Gastrocnemius medialis (tissue), 4 donors: ENCODE data around the gene SPO11.

ENCODE experiments used
- POLR2A ChIP-seq, 2 donors: fragments of 450-650 bp; IDR thresholded peaks; one replicate each; pipeline ENCODE4 v1.6.1; 2017; ENCODE audit warnings: antibody characterized with exemption in 2 of 2, mild to moderate bottlenecking in 2 of 2, moderate library complexity in 2 of 2
- TF ChIP-seq, protein P1 (sequence below), 5 experiments: fragments of 450-650 bp in 3 of 5; fragments of 200-600 bp in 2 of 5; sonication (generic) in 2 of 5; IDR thresholded peaks in 4 of 5; conservative IDR thresholded peaks in 1 of 5; 1 replicate in 4 of 5; 2 replicates in 1 of 5; pipeline ENCODE4 v1.5.1; 2016 to 2019; ENCODE audit warnings: antibody characterized with exemption in 5 of 5, mild to moderate bottlenecking in 3 of 5, moderate library complexity in 3 of 5

- TF ChIP-seq, protein P1, sequence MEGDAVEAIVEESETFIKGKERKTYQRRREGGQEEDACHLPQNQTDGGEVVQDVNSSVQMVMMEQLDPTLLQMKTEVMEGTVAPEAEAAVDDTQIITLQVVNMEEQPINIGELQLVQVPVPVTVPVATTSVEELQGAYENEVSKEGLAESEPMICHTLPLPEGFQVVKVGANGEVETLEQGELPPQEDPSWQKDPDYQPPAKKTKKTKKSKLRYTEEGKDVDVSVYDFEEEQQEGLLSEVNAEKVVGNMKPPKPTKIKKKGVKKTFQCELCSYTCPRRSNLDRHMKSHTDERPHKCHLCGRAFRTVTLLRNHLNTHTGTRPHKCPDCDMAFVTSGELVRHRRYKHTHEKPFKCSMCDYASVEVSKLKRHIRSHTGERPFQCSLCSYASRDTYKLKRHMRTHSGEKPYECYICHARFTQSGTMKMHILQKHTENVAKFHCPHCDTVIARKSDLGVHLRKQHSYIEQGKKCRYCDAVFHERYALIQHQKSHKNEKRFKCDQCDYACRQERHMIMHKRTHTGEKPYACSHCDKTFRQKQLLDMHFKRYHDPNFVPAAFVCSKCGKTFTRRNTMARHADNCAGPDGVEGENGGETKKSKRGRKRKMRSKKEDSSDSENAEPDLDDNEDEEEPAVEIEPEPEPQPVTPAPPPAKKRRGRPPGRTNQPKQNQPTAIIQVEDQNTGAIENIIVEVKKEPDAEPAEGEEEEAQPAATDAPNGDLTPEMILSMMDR (IDR thresholded peaks at IDR 0.05 in 4 of 5, conservative IDR thresholded peaks at IDR 0.05 in 1 of 5): no peak
- TF ChIP-seq POLR2A (IDR thresholded peaks at IDR 0.05): no peak
Observed at GRCh38 chr20:57327820-57328219, 1.8 kb upstream of the SPO11 start.
